Left lung (tissue), 10 donors: ENCODE data around the gene EPB41L4A. TPM values are rescaled to one million over a fixed set of nuclear protein-coding genes. Genes with fewer than 3 reads are reported as not detected.
"Not testable (repeated sequence)": the region's sequence is repeated elsewhere in the genome, so short reads cannot be mapped to it uniquely, and the experiment has no call there.

ENCODE experiments used
- ATAC-seq: fragments of 200-7000 bp; cut with Tn5 transposase; one replicate; pipeline ENCODE4 v1.9.1; 2020; ENCODE audit warnings: moderate library complexity
- DNase-seq, 4 donors: peaks; one replicate each; pipeline ENCODE4 v3.0.0-alpha.2; 2013 to 2020
- H3K27ac ChIP-seq, 2 donors: fragments of 200-600 bp; sonication (generic) in 1 of 2; one replicate each; pipeline versions ENCODE4 v1.5.0 to v1.8.0; 2020 to 2021
- H3K27me3 ChIP-seq, 2 donors: fragments of 200-600 bp; sonication (generic) in 1 of 2; one replicate each; pipeline versions ENCODE4 v1.5.0 to v1.8.0; 2020 to 2021
- H3K36me3 ChIP-seq, 2 donors: fragments of 200-600 bp; sonication (generic) in 1 of 2; one replicate each; pipeline versions ENCODE4 v1.5.0 to v1.8.0; 2020 to 2021
- H3K4me1 ChIP-seq, 2 donors: fragments of 200-600 bp; one replicate each; pipeline ENCODE4 v1.8.0; 2021
- H3K4me3 ChIP-seq, 2 donors: fragments of 200-600 bp; sonication (generic) in 1 of 2; one replicate each; pipeline versions ENCODE4 v1.5.0 to v1.8.0; 2020 to 2021; ENCODE audit warnings: mild to moderate bottlenecking in 1 of 2
- H3K9me3 ChIP-seq, 2 donors: fragments of 200-600 bp; sonication (generic) in 1 of 2; one replicate each; pipeline versions ENCODE4 v1.5.0 to v1.8.0; 2020 to 2021
- CTCF ChIP-seq, 2 donors: fragments of 200-600 bp; sonication (generic) in 1 of 2; IDR thresholded peaks; one replicate each; pipeline versions ENCODE4 v1.5.0 to v1.8.0; 2021; ENCODE audit warnings: antibody characterized with exemption in 2 of 2
- intact Hi-C, 2 donors: fragments of 100-400 bp; cut with DNase I; formaldehyde crosslinking; loops; one replicate each; pipeline versions ENCODE4 v1.11.2 to v1.14.2; 2022
- polyA plus RNA-seq, 6 donors: library from polyadenylated mRNA; unstranded; fragments of 120-200 nt; gene quantifications; one replicate each; pipeline ENCODE4 v1.2.1, GENCODE V29; 2013; ENCODE audit not compliant: insufficient read length in 6 of 6
- total RNA-seq, 2 donors: library from RNA; stranded (reverse); fragmentation: NEBNext Ultra II Directional; extraction: Animal tissue kit (Norgen Biotek cat#: 25700); gene quantifications; one replicate each; pipeline ENCODE4 v1.2.1, GENCODE V29; 2021
- donor health status: DM: no; HTN: yes; CAD: no.
- donor health status: DM: no; HTN: no; CAD: no.

EPB41L4A gene
- total and polyA plus RNA-seq, 8 donors = 13.6 to 31.3 (median 17.6) TPM

GRCh38 chr5:112397690-112398089, 21.4 kb downstream of the EPB41L4A start:
- H3K27me3 ChIP-seq = no peaks in the 10 kb centered on the region
- intact Hi-C loops = no loop called here
- no peaks in the 10 kb centered on the region for H3K9me3 ChIP-seq
- no peaks in the 10 kb centered on the region for H3K36me3 ChIP-seq
- no peak for ATAC-seq
- DNase-seq = no peak
- no peak overlapping the region for H3K27ac ChIP-seq
- H3K4me3 ChIP-seq = no peak overlapping the region
- TF ChIP-seq CTCF (IDR thresholded peaks at IDR 0.05) = no peak
- no peaks in the 10 kb centered on the region for H3K4me1 ChIP-seq

- H3K36me3 ChIP-seq = no peaks in the 10 kb centered on the region
- intact Hi-C loops = no loop called here
- no peak for ATAC-seq
- H3K27me3 ChIP-seq = no peaks in the 10 kb centered on the region
- no peaks in the 10 kb centered on the region for H3K9me3 ChIP-seq
- H3K4me1 ChIP-seq = no peaks in the 10 kb centered on the region
- TF ChIP-seq CTCF (IDR thresholded peaks at IDR 0.05) = no peak
- no peak overlapping the region for H3K4me3 ChIP-seq
- H3K27ac ChIP-seq = no peak overlapping the region
- DNase-seq = no peak
Measured at GRCh38 chr5:112396430-112396829, 22.6 kb downstream of the EPB41L4A start.

GRCh38 chr5:112395299-112395698, 23.8 kb downstream of the EPB41L4A start:
- not testable (repeated sequence) for ATAC-seq

GRCh38 chr5:112390327-112390726, 28.8 kb downstream of the EPB41L4A start:
- ATAC-seq = peak; percentile 100
- no peaks in the 10 kb centered on the region for H3K9me3 ChIP-seq
- no peak for TF ChIP-seq CTCF (IDR thresholded peaks at IDR 0.05)
- H3K27ac ChIP-seq = no peak overlapping the region
- DNase-seq = peak in 3 of 4 donors; percentile 46 to 63 (median 54)
- no peaks in the 10 kb centered on the region for H3K4me1 ChIP-seq
- no peaks in the 10 kb centered on the region for H3K27me3 ChIP-seq
- H3K4me3 ChIP-seq = no peak overlapping the region
- no peaks in the 10 kb centered on the region for H3K36me3 ChIP-seq
- intact Hi-C loops = no loop called here

More at GRCh38 chr5:112395299-112395698, 23.8 kb downstream of the EPB41L4A start:
- DNase-seq, H3K27me3 ChIP-seq, H3K27ac ChIP-seq, H3K36me3 ChIP-seq, H3K4me1 ChIP-seq, intact Hi-C loops, H3K9me3 ChIP-seq, H3K4me3 ChIP-seq: not testable (repeated sequence)

GRCh38 chr5:112388739-112389138, 30.3 kb downstream of the EPB41L4A start:
- no peak for ATAC-seq
- intact Hi-C loops = no loop called here

More at GRCh38 chr5:112388739-112389138, 30.3 kb downstream of the EPB41L4A start:
- no peak overlapping the region for H3K27ac ChIP-seq
- H3K4me1 ChIP-seq = no peaks in the 10 kb centered on the region
- H3K27me3 ChIP-seq = no peaks in the 10 kb centered on the region
- TF ChIP-seq CTCF (IDR thresholded peaks at IDR 0.05) = no peak
- no peaks in the 10 kb centered on the region for H3K9me3 ChIP-seq
- no peak for DNase-seq
- H3K36me3 ChIP-seq = no peaks in the 10 kb centered on the region
- no peak overlapping the region for H3K4me3 ChIP-seq
